LoVo (cell line): ENCODE measurements around the gene RAET1L.
"Not testable (repeated sequence)": the region's sequence is repeated elsewhere in the genome, so short reads cannot be mapped to it uniquely, and the experiment has no call there.

Experiments
- DNase-seq: peaks from one replicate; pipeline ENCODE4 v3.0.0-alpha.2; 2016; ENCODE audit warnings: low spot score

The RAET1L gene, protein sequence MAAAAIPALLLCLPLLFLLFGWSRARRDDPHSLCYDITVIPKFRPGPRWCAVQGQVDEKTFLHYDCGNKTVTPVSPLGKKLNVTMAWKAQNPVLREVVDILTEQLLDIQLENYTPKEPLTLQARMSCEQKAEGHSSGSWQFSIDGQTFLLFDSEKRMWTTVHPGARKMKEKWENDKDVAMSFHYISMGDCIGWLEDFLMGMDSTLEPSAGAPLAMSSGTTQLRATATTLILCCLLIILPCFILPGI

DNA sequence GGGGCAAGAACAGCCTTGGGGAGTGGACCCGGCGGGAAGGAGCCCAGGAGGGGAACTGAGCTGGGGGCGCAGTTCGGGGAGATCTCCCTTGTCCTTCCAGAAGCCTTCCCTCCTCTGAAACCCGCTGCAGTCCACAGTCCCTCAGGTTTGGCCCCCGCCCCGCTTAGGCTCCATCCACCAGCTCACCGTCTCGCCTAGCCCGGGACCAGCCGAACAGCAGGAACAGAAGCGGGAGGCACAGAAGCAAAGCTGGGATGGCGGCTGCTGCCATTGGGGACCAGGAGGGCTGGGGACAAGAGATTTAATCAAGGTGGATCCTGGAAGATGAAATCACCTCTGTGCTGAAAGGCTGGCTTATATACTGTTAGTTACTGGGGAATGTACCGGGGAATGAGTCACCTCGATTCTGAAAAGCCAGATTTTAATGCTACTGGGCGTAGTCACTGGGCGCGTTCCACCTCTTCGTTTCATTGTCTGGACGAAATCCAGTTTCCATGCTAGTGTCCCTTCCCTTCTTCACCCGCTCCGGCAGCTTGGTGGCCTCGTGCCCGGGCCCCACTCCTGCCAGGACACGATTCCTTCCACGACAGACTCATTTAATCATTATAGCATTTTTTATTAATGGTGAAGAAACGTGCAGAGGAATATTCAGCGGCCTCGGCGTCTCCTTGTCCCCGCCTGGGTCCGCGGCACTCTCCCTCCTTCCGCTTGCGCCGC lies at the start of gene RAET1L:
TSS of gene RAET1L (minus strand) at position 332 of the 717 bp plus-strand sequence. CDS start at position 271, 61 bp downstream.
- peak; percentile 90 for DNase-seq

DNA sequence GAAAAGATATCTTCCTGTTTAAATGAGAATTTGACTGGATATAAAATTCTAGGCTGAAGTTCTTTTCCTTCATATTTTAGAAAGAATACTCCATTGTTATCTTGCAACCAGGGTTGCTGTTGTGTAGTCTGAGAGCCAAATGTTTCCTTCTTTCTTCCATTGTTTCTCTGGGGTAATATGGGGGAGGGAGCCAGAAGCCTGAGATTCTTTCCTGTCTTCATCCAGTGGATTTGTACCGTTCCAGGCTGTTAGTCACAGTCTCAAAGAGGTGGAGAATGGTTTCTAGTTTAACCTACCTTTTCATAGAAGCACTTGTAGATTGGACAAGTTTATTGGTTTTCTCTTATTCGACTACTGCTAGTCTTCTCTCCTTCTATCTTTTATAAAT lies 49.7 kb upstream of the RAET1L start:
- no peak for DNase-seq

DNA sequence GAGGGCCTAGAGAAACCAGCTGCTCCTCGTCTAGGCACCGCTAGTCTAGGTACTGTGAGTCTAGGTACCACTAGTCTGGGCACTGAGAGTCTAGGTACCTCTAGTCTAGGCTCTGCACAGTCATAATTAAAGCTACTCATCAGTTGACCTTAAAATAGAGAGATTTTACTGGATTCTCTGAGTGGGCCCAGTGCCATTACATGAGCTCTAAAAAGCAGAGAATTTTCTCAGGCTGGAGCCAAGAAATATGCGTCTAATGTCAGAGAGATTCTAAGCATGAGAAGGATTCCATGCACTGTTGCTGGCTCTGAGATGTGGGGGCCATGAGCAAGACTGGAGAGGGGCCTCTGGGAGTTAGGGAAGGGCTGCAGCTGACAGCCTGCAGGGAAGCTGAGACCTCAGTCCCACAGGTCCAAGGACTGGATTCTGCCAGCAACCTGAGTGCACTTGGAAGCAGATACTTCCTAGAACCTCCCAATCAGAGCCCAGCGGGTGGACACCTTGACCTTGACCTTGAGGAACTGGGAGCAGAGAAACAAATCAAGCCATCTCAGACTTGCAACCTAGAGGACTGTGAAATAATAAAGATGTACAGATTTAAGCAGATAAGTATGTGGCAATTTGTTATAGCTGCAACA lies 49.2 kb upstream of the RAET1L start:
- DNase-seq: not testable (repeated sequence)

DNA sequence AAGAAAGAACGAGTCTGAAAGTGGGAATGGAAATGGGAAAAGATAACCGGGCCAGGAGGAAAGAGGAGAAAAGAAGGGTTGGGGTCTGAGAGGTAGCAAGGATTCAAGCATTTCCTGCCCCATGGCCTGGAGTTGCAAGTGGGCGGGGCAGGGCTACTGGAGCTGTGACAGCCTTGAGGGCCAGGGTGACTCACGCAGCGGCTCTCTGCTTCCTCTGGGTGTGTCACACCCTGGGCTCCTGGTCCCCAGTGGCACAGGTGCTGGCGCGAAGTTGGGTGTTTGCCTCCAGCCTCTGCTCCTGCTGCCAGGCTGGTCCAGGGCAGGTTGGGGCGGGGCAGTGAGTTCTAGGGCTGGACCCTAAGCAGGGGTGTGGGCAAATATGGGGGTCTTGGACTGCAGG lies 46.9 kb upstream of the RAET1L start:
- peak; percentile 94 for DNase-seq

DNA sequence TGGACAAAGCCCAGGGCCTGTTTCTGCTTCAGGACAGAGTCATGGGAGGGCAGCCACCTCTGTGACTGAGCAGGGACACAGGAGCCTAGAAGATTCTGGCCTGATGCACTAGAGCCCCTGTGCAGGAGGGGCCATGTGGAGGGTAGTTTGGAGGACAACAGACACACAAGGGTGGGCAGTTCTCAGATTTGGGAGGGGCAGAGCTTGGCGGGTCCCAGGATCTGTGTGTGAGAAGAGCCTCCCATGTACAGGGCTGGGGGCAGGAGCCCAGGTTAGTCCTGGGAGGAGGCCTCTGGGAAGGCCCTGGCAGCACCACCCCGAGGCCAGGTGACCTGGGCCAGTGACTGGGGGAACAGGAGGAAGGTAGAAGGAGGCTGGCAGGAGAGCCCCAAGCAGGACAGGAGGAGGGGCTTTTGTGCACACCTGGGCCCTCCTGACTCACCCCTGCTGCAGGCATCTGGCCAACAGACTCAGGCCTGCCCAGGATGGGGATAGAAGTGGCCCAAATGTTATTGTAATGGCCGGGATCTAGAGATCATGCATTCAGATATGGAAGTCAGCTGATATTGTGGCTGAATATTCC lies 45.0 kb upstream of the RAET1L start:
- DNase-seq: no peak

DNA sequence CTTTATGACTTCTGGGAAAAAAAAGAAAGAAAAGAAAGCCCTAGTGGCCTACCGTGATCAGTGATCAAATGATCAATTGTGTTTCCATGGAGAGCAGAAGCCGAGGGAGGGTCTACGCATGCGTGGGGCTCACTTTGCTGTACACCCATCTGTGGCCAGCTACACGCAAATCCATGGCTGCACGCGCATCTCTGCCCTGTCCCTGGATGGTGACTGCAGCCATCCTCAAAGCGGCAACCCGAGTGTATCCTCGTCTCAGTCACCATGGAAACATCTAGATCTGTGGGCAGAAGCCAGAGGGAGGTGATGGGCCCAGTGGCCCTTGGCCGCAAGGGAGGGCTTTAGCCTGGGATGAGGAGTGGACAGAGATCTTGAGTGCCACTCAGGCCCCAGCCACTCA lies 44.4 kb upstream of the RAET1L start:
- no peak for DNase-seq

DNA sequence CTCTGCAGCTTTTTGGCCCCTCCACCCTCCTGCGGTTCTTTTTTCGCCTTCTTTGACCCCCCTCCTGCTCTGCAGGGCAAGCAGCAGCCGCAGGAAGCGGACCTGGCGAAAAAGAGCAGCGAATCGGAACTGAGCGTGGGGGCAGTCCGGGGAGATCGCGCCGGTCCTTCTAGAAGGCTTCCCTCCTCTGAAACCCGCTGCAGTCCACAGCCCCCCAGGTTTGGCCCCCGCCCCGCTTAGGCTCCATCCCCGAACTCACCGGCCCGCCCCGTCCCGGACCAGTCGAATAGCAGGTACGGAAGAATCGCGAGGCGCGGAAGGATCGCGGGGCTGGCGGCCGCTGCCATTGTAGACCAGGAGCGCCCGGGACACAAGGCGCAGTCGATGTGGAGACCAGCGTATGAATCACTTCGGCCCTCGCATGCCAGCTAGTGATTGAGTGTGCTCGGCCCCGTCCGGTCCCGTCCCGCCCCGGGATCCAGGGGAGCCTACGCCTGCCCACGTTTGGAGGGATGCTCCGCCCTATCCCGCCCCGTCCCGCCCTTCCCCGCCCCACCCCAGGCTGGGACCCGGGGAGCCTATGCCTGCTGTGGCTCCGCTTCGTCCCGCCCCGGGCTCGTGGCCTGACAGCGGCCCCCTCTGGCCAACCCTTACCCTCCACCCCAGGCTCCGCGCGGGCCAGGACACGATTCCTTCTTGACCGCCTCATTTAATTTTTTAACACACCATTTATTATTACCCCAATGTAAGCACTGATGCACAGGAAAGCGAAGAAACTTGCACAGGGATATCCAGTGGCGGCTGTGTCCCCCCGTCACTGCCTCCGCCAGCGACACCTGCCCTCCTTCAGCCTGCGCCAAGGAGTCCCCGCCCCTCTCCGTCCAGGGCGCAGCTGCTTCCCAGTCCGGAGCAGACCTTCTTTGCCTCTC lies 43.7 kb upstream of the RAET1L start, which contains the start of gene ULBP3:
TSS of gene ULBP3 (minus strand) at position 402 of the 929 bp plus-strand sequence. CDS start at position 347, 55 bp downstream.
- DNase-seq: peak; percentile 95

DNA sequence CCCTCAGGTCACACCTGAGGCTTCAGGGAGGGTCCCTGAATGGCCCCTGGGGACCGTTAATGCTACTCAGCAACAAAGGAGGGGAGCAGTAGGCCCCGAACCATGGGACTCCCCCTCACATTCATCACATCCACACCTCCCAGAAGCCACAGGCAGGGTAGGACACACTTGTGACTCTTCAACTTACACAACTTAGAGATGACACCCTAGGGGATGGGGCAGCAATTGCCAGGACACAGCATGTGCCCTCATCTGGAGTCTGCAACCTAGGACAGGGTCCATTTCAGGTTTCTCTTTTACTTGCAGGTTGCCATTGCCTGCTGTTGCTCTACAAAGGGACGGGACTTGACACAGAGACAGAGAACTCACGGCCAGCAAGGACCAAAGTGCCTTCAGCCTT lies 42.8 kb upstream of the RAET1L start:
- peak; percentile 4 for DNase-seq

DNA sequence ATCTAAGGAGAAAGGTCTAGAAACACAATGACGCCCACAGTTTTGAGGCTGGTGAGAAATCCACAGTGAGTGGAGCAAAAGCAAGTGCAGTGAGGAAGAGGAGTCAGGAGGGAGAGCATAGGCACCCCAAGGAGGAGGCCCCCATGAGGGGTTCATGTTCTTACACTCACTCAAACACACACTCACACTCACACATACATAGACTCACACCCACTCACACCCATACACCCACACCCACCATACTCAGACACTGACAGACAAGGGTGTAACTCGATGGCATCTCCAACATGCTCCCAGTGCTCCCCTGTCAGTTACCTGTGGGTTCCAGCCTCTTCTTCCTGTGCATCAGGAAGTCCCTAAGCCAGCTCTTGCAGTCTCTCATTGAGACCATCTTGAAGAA lies 39.8 kb upstream of the RAET1L start:
- DNase-seq: no peak

DNA sequence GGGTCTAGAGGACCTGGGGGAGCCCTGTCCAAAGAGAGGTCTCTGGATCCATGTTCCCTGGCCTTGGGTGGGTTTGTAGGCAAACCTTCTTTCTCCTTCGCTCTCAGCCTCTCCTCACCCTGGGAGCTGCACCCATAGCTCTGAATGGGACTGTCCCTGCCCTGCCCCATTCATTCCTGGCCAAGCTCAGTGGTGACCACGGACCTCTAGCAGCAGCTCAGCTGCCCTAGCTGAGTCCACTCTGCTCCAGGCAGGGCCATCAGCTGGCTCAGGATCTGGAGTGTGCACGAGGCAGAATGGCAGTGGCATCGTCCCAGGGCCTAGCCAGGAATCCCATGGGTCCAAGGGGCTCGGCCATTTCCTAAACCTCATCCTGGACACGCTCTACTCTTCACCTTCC lies 38.3 kb upstream of the RAET1L start:
- no peak for DNase-seq

DNA sequence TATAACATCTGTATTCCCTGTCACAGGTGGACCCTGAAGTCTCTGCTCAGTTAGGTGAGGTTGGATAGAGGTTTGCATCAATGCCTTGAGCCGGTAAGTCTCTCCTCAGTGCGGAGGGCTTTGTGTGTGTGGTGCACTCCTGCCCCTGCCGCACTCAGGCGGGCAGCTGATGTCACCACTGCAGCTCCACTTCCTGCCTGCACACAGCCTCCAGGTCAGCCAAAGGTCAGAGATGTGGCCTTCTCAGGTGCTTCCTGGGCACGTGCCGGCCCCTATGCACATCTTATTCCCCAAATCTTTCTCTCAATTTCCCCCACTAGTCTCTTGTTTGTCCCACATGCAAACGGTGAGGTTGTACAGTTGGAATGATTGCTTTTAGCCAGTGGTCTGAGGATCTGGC lies 34.6 kb upstream of the RAET1L start:
- not testable (repeated sequence) for DNase-seq

DNA sequence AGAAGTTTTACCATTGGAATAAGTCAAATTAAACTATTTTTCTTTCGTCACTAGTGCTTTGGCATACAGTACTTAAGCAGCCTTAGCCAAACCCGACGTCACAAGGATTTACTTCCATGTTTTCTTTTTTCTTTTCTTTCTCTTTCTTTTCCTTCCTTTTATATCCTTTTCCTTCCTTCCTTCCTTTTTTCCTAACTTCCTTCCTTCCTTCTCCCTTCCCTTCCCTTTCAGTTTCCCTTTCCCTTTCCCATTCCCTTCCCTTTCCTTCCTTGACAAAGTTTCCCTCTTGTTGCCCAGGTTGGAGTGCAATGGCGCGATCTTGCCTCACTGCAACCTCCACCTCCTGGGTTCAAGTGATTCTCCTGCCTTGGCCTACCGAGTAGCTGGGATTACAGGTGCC lies 33.7 kb upstream of the RAET1L start:
- no peak for DNase-seq

DNA sequence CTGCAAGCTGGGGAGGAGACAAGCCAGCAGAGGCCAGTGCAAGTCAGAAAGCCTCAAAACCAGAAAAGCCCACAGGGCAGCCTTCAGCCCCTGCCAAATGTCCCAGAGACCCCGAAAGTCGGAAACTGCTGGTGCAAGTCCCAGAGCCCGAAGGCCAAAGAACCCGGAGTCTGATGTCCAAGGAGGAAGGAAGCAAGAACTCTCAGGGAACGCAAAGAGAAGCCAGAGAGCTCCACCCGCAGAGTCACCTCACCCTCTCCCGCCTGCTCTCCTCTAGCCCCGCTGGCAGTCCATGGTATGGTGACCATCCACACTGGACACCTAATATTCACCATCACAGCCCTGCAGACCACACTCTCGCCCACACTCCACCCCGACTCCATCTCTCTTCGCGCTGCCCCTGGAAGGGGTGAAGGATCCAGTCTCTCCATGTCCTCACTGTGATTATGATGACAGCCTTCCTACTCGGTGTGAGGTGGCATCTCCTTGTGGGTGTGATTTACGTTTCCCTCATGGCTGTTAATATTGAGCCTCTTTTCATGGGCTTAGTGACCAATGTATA lies 33.0 kb upstream of the RAET1L start:
- no peak for DNase-seq

DNA sequence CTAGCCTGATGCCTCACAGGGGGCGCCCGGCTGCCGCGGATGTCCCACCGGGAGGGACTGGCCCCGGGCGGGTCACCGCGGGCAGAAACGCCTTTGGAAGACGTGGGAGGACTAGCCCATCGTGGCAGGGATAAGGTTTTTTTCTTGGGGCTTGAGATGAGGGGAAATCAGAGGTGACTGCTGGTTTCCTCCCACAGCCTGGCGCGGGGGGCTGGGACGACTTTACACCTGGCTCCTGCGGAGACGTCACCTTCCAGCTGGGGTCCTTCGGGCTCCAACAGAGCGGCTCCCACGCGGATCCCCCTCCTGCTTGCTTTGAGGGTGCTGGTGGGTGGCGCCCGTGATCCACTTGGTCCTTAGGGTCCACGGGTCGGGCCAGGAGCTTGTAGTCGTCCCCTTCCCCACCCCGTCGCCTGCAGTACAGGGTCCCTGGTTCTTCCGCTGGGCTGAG lies 32.2 kb upstream of the RAET1L start:
- no peak for DNase-seq

DNA sequence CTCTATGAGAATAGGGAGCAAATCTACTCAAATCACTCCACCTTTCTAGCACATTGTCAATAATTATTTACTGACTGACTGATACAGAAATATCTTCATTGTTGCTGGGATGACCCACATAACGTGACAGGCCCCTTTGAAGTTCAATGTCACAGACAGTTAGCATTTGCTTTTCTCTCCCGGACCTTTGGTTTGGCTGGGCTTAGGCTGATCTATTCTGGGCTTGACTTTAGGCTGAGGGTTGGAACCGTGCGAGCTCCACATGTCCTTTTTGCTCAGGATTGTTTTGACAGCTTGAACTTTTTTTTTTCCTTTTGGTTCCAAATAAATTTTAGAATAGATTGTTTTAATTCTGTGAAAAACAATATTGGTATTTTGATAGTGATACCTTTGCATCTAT lies 31.6 kb upstream of the RAET1L start:
- no peak for DNase-seq

DNA sequence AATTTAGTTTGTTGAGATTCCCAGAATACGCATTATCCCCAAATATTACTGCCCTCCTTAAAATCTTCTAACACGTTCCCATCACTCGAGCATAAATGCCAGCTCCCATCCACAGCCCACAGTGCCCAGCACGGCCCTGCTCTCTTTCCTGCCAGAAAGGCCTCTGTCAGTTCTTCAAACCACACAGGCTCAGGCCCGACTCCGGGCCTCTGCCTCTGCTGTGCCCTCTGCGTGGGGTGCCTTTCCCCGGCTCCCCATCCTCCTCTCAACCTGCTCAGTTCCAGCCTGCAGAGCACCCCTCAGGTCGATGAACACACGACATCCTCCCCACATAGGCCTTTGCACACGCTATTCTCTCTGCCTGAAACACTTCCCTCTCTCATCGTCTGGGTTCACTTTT lies 30.8 kb upstream of the RAET1L start:
- DNase-seq: no peak

DNA sequence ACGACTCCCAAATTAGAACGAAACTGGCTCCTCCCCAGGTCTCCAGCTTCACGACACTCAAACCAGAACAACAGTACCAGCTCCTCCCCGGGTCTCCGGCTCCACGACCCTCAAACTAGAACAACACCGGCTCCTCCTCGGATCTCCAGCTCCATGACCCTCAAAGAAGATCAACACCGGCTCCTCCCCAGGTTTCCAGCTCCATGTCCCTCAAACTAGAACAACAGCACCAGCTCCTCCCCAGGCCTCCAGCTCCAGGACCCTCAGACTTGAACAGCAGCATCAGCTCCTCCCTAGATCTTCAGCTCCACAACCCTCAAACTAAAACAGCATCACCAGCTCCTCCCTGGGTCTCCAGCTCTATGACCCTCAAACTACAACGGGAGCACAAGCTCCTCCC lies 29.8 kb upstream of the RAET1L start:
- DNase-seq: no peak

DNA sequence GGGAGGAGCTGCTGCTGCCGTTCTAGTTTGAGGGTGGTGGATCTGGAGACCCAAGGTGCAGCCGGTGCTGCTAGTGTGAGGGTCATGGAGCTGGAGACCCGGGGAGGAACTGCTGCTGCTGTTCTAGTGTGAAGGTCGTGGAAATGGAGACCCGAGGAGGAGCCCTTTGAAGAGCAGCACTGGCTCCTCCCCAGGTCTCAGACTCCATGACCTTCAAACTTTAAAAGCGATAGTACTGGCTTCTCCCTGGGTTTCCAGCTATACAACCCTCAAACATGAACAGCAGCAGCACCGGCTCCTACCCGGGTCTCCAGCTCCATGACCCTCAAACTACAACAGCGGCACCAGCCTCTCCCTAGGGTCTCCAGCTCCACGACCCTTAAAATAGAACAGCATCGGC lies 28.1 kb upstream of the RAET1L start:
- DNase-seq: no peak

DNA sequence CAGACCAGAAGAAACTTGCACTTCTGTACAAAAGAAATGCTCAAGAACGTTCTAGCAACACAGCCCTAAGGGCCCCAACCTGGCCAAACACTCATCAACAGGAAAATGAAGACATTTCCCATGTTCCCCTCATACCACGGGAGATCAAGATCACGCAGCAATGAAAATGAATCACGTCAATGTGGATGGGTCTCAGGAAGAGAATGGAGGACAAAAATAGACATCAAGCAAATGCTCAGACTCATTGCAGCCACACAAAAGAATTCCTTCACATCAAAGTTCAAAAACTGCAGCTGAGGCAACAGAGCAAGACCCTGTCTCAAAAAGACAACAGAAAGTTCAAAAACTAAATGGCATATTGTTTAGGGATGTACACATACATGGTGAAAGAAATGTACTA lies 25.5 kb upstream of the RAET1L start:
- no peak for DNase-seq

DNA sequence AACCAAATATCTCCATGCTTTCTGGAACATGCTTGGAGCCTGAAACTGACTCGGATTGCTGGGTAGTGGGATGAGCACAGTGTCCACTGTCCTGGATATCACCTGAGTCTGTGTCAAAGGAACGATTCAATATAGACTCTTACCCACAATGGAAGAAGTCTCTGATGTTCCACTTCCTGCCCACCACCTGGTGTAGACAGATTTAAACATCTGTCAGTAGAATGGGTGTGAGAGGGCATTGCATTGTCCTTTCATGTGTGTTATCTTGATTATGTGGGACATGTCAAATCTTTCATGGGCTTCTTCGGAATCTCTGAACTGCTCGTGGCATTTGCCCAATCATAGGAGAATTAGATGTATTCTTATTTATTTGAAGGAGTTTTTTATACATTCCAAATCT lies 22.8 kb upstream of the RAET1L start:
- no peak for DNase-seq

DNA sequence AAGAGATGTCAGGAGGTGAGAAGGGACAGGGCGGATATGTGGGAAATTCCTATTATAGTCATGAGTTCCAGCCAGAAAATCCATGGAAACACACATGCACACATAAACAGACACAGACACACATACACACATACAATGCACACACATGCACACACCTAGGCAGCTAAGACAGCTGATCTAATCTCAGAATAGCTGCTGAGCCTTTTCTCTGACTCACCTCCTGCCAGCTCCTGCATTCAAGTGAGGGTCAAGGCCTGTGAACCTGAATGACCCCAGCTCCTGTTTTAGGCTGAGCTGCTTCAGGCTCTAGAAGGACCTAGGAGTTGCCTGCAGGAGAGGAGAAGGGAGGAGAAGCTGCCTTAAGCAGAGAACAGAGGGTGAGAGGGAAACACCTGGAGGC lies 21.6 kb upstream of the RAET1L start:
- DNase-seq: no peak
